B cell (primary cell): ENCODE data around the gene ACER2. TPM values are rescaled to one million over a fixed set of nuclear protein-coding genes. Genes with fewer than 3 reads are reported as not detected.

Source experiments
- ATAC-seq: fragments of 200-7000 bp; cut with Tn5 transposase; one replicate; pipeline ENCODE4 v1.10.0; 2021; ENCODE audit warnings: low read depth, mild to moderate bottlenecking, moderate number of reproducible peaks, moderate library complexity
- CTCF ChIA-PET: fragments of 350-600 bp; sonication (Branson Sonifier 250); formaldehyde crosslinking; loops from one replicate; lab custom pipeline; 2021; ENCODE audit warnings: antibody characterized with exemption, inconsistent platforms; lab: Charles Lee
- POLR2A ChIA-PET: fragments of 350-600 bp; sonication (Branson Sonifier 250); formaldehyde crosslinking; loops from one replicate; lab custom pipeline; 2021; ENCODE audit warnings: antibody characterized with exemption; lab: Charles Lee
- DNase-seq: peaks from one replicate; pipeline ENCODE4 v3.0.0; 2013
- H2AFZ ChIP-seq: 2 replicates; pipeline ENCODE4 v1.6.1; 2012; ENCODE audit warnings: mild to moderate bottlenecking, low read depth, low read length; ENCODE audit not compliant: insufficient read depth, poor library complexity, severe bottlenecking
- H3K27ac ChIP-seq, 2 donors: 1 replicate in 1 of 2; 2 replicates in 1 of 2; pipeline ENCODE4 v1.5.1; 2012 to 2013; ENCODE audit warnings: low read length in 2 of 2, mild to moderate bottlenecking in 2 of 2, moderate library complexity in 1 of 2
- H3K27me3 ChIP-seq, 4 experiments: fragments of 200-600 bp in 1 of 4; sonication (generic) in 1 of 4; replicated peaks in 1 of 4; 1 replicate in 2 of 4; 2 replicates in 2 of 4; pipeline versions ENCODE4 v1.6.1 to v1.7.0; 2013 to 2016; ENCODE audit warnings: low read length in 3 of 4, mild to moderate bottlenecking in 2 of 4, mixed read lengths in 1 of 4, moderate library complexity in 1 of 4; ENCODE audit not compliant: insufficient read depth in 4 of 4, control insufficient read depth in 3 of 4; ENCODE audit errors: control extremely low read depth in 1 of 4
- H3K36me3 ChIP-seq, 2 experiments: replicated peaks in 1 of 2; 1 replicate in 1 of 2; 2 replicates in 1 of 2; pipeline versions ENCODE4 v1.6.1 to v1.7.1; 2013; ENCODE audit warnings: low read length in 1 of 2; ENCODE audit not compliant: insufficient read depth in 2 of 2, control insufficient read depth in 1 of 2; ENCODE audit errors: control extremely low read depth in 1 of 2, extremely low read depth in 1 of 2
- H3K4me1 ChIP-seq, 2 donors: fragments of 200-600 bp in 1 of 2; sonication (generic) in 1 of 2; 1 replicate in 1 of 2; 2 replicates in 1 of 2; pipeline versions ENCODE4 v1.5.1 to v1.6.1; 2013 to 2017; ENCODE audit warnings: low read length in 2 of 2; ENCODE audit not compliant: control insufficient read depth in 2 of 2, insufficient read depth in 2 of 2
- H3K4me2 ChIP-seq: replicated peaks from 2 replicates; pipeline ENCODE3; 2012; ENCODE audit warnings: mild to moderate bottlenecking, low read depth, low read length; ENCODE audit not compliant: poor library complexity, severe bottlenecking
- H3K4me3 ChIP-seq, 5 experiments: fragments of 200-600 bp in 1 of 5; sonication (generic) in 1 of 5; 1 replicate in 3 of 5; 2 replicates in 2 of 5; pipeline versions ENCODE4 v1.5.1 to v1.7.0; 2011 to 2016; ENCODE audit warnings: low read length in 4 of 5, mild to moderate bottlenecking in 4 of 5, low read depth in 2 of 5, control low read depth in 1 of 5, moderate library complexity in 1 of 5; ENCODE audit not compliant: insufficient read depth in 1 of 5; ENCODE audit errors: control extremely low read depth in 1 of 5, extremely low read depth in 1 of 5
- H3K79me2 ChIP-seq: fragments of 200-600 bp; sonication (generic); one replicate; pipeline ENCODE4 v1.6.0; 2016; ENCODE audit warnings: low read length; ENCODE audit not compliant: control insufficient read depth, insufficient read depth
- H3K9ac ChIP-seq: fragments of 200-600 bp; sonication (generic); 2 replicates; pipeline ENCODE4 v1.6.1; 2017; ENCODE audit warnings: mild to moderate bottlenecking, low read length, moderate library complexity
- H3K9me3 ChIP-seq, 3 donors: one replicate each; pipeline versions ENCODE4 v1.6.1 to v1.7.1; 2013; ENCODE audit warnings: low read length in 2 of 3; ENCODE audit not compliant: control insufficient read depth in 2 of 3, insufficient read depth in 1 of 3; ENCODE audit errors: control extremely low read depth in 1 of 3
- H4K20me1 ChIP-seq: 2 replicates; pipeline ENCODE4 v1.6.0; 2012; ENCODE audit warnings: mild to moderate bottlenecking, low read length; ENCODE audit not compliant: insufficient read depth, control insufficient read depth, poor library complexity, severe bottlenecking
- H3K27ac Mint-ChIP-seq: one replicate; pipeline ENCODE4 v1.8.0; 2021; ENCODE audit warnings: mixed read lengths
- H3K27me3 Mint-ChIP-seq: one replicate; pipeline ENCODE4 v1.8.0; 2021; ENCODE audit warnings: mixed read lengths
- H3K4me1 Mint-ChIP-seq: one replicate; pipeline ENCODE4 v1.8.0; 2021; ENCODE audit warnings: mixed read lengths
- H3K4me3 Mint-ChIP-seq: one replicate; pipeline ENCODE4 v1.8.0; 2021; ENCODE audit warnings: mixed read lengths
- H3K9me3 Mint-ChIP-seq: one replicate; pipeline ENCODE4 v1.8.0; 2022; ENCODE audit warnings: mixed read lengths; ENCODE audit not compliant: insufficient read depth
- EZH2 ChIP-seq: IDR thresholded peaks from 2 replicates; pipeline ENCODE4 v1.6.1; 2012; ENCODE audit warnings: borderline replicate concordance, low read depth, mild to moderate bottlenecking, moderate library complexity, low read length; ENCODE audit not compliant: insufficient read depth, poor library complexity, severe bottlenecking
- WGBS: methylation state at CpG from one replicate; pipeline ENCODE4 v1.1.5; 2013; ENCODE audit warnings: missing lambda C conversion rate; ENCODE audit not compliant: insufficient coverage; 5-methylcytosine and 5-hydroxymethylcytosine counted together
- intact Hi-C: fragments of 100-400 bp; cut with micrococcal nuclease; formaldehyde crosslinking; loops from one replicate; pipeline ENCODE4 v1.10.0; 2022
- polyA plus RNA-seq: library from polyadenylated mRNA; depleted of rRNA; stranded (reverse); fragments of >200 nt; gene quantifications from 2 replicates; pipeline ENCODE4 v1.2.3, GENCODE V29; 2012
- total RNA-seq, 2 donors: library from RNA; stranded (reverse); fragments of 120-200 nt in 1 of 2; gene quantifications; 1 replicate in 1 of 2; 2 replicates in 1 of 2; pipeline versions ENCODE4 v1.2.3 to v1.2.4, GENCODE V29; 2013 to 2022
- TF ChIP-seq, protein P1 (sequence below): fragments of 200-600 bp; IDR thresholded peaks from one replicate; pipeline ENCODE4 v1.8.0; 2022; ENCODE audit warnings: antibody characterized with exemption, mild to moderate bottlenecking

Gene ACER2
- total and polyA plus RNA-seq, 2 donors (not counting 1 experiment from before 2014, with no cell fraction given): 1.1 to 5.5 TPM

GRCh38 chr9:19481121-19481870, 72.5 kb downstream of the ACER2 start:
- ChIA-PET POLR2A (no interaction called here), CTCF (interaction anchor here (0.7 to 1.4 kb wide), 6 partner anchors 9 to 1460 kb away, joined by 3 to 7 read pairs (median 4); no protein-coding TSS in a partner anchor)
- H3K27ac ChIP-seq: no peak overlapping the region
- H3K4me3 ChIP-seq: no peak overlapping the region
- Mint-ChIP-seq H3K9me3 (no peaks in the 10 kb centered on the region), H3K27ac (no peak overlapping the region), H3K4me1 (no peaks in the 10 kb centered on the region), H3K27me3 (no peaks in the 10 kb centered on the region), H3K4me3 (no peak overlapping the region)
- no peaks in the 10 kb centered on the region for H3K9me3 ChIP-seq
- H4K20me1 ChIP-seq: no peaks in the 10 kb centered on the region
- no peak overlapping the region for H3K4me2 ChIP-seq
- H3K36me3 ChIP-seq: no peaks in the 10 kb centered on the region
- no peak overlapping the region for H3K9ac ChIP-seq
- H3K27me3 ChIP-seq: no peaks in the 10 kb centered on the region
- whole genome bisulfite sequencing: 95% methylated on average over 3 of the region's 10 CpGs
- no peaks in the 10 kb centered on the region for H3K79me2 ChIP-seq
- TF ChIP-seq EZH2: no peak
- TF ChIP-seq, protein P1, sequence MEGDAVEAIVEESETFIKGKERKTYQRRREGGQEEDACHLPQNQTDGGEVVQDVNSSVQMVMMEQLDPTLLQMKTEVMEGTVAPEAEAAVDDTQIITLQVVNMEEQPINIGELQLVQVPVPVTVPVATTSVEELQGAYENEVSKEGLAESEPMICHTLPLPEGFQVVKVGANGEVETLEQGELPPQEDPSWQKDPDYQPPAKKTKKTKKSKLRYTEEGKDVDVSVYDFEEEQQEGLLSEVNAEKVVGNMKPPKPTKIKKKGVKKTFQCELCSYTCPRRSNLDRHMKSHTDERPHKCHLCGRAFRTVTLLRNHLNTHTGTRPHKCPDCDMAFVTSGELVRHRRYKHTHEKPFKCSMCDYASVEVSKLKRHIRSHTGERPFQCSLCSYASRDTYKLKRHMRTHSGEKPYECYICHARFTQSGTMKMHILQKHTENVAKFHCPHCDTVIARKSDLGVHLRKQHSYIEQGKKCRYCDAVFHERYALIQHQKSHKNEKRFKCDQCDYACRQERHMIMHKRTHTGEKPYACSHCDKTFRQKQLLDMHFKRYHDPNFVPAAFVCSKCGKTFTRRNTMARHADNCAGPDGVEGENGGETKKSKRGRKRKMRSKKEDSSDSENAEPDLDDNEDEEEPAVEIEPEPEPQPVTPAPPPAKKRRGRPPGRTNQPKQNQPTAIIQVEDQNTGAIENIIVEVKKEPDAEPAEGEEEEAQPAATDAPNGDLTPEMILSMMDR: no peak
- H2AFZ ChIP-seq: no peak overlapping the region
- DNase-seq (no peak), ATAC-seq (no peak)
- intact Hi-C loops: no loop called here
- no peaks in the 10 kb centered on the region for H3K4me1 ChIP-seq

GRCh38 chr9:19481971-19482404, 73.2 kb downstream of the ACER2 start:
- Histone ChIP-seq H3K27ac (no peak overlapping the region), H3K4me1 (no peaks in the 10 kb centered on the region), H3K9me3 (no peaks in the 10 kb centered on the region), H3K36me3 (no peaks in the 10 kb centered on the region), H3K4me3 (no peak overlapping the region), H3K9ac (no peak overlapping the region), H4K20me1 (no peaks in the 10 kb centered on the region), H3K4me2 (no peak overlapping the region), H3K27me3 (no peaks in the 10 kb centered on the region), H3K79me2 (no peaks in the 10 kb centered on the region), H2AFZ (no peak overlapping the region)
- H3K9me3 Mint-ChIP-seq: no peaks in the 10 kb centered on the region
- H3K27ac Mint-ChIP-seq: no peak overlapping the region
- no peak for ATAC-seq
- no peak for DNase-seq
- ChIA-PET POLR2A (no interaction called here), CTCF (interaction anchor here (0.9 to 1.3 kb wide), 2 partner anchors 11 to 13 kb away, joined by 3 to 4 read pairs; no protein-coding TSS in a partner anchor)
- H3K4me3 Mint-ChIP-seq: no peak overlapping the region
- WGBS: 86% methylated on average over 2 of the region's 9 CpGs
- no peaks in the 10 kb centered on the region for H3K27me3 Mint-ChIP-seq
- no peaks in the 10 kb centered on the region for H3K4me1 Mint-ChIP-seq
- intact Hi-C loops: no loop called here
- no peak for TF ChIP-seq EZH2
- TF ChIP-seq, protein P1: no peak
